HG03060 (cell line): Measurements from ENCODE around the gene RAD51B.
A peak's percentile ranks its signal among the peaks of the same experiment; 100 is the strongest.
"Not testable (repeated sequence)": the region's sequence is repeated elsewhere in the genome, so short reads cannot be mapped to it uniquely, and the experiment has no call there.

Source experiments
- ATAC-seq: cut with Tn5 transposase; IDR thresholded peaks from one replicate; pipeline ENCODE4 v1.9.1; 2021; ENCODE audit warnings: low read depth, moderate number of reproducible peaks; ENCODE audit not compliant: unreplicated experiment

RAD51B gene

DNA sequence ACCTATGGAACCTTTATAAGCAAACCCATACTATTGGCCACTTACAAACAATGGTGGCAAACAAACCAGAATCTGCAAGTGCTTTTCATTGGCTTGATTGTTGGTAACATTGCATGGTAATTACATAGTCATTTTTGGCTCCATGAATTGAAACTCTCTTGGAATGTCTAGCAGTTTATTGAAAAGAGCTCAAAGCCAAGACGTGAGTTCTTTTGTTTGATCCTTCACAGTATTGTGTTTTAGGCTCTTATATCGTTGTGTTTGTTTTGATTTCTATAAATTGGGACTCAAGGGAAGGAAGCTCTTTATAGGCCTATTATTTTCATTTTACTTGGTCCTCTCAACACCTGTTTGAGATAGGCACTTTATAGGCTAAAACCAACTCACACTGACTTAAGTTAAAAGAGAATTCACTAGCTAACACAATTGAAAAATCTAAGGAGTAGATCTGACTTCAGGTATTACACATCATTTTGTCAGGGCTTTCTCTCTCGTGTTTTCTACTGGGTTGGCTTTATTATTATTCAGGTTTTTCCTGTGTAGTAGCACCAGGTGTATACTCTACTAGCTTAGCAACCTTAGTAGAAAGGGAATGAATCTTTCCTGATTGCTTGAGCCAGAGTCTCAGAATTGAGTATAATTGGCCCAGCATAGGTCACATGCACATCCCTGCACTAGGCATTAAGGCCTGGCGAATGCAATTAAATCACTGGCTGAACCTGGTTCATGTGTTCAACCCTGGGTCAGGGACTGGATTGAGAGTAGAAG is 341.4 kb downstream of the RAD51B start:
- no peak for ATAC-seq

DNA sequence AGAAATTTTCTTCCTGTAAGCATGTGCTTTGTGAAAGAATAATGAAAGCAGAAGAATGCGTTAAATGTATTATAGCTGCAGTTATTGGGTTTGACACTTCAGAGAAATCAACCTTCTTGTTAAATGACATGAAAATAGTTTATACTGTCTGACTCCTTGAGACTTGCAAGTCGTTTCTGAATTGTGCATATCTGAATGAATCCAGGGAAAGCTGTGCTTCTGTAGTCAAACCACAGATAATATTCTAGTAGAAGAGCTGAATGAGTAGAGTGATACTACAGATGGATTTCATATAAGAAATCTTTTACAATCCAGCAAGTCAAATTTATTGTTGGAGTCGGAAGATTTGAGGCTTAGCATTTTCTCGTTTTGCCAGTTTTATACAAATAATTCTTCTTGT is 343.3 kb downstream of the RAD51B start:
- ATAC-seq, result no peak

DNA sequence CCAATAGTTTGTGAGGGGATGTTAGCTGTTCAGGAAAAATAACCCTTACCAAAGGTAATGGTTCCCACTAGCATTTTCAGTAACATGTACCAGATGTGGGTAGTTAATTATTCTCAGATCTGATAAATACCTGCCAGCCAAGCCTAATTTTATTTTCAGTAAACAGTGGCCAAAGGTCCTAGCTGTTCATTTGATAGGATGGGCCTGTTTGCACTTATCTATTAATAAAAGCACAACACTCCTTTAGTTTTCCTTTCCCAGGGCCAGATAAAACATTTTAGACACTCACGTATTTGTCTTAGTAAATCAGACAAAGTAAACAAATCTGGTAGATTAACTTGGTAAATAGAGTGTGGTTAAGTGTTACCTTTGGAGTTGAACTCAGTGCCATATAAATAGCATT is 345.1 kb downstream of the RAD51B start:
- no peak for ATAC-seq

DNA sequence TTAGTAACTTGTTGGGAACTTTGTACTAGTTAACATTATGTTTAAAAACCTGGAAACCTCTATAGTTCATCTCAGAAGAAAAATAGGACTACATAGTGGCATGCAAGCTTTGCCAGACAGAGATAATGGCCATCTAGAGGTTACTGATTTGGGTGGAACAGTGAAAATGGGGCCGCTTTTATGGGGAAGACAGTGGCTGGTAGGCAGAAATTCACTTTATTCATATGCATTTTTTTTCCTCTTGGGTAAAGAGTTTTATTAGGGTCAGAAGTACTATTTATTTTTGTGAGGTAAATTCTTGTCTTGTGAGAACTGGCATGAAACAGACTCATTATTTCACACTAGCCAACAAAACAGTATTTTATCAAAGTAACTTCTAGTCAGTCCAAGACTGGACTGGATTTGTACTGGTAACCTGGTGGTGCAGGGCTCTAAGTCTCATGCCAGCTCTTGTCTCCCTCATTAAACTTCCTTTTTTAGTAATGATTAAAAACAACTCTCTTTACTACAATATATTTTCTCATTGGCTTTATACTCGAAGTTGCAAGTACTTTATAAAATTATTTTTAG is 345.8 kb downstream of the RAD51B start:
- ATAC-seq, result no peak

DNA sequence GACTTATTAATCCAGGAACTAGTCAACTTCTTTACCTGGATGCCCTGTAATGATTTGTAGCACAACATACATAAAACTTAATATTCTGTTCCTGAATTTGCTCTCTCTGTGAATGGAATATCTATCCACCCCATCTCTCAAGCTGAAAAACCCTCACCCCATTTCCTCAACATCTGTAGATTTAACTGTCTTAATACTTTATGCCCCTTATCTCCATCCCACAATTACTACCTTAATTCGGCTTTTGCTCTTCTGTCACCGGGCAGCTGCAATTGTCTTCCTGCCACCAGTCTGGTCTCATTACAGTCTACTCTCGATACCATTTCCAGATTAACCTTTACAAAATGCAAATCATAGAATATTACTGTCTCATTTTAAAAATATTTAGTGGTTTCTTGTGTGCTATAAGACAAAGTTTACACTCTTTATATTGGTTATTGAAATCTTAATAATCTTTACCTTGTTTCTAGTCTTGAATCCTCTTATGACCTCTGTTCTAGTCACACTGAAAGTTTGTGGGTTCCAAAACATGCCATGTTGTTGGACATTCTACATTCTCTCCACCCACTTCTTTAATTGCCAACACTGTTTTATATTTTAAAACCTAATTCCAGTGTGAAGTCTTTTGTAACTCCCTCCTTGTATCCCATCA is 347.3 kb downstream of the RAD51B start:
- no peak for ATAC-seq

DNA sequence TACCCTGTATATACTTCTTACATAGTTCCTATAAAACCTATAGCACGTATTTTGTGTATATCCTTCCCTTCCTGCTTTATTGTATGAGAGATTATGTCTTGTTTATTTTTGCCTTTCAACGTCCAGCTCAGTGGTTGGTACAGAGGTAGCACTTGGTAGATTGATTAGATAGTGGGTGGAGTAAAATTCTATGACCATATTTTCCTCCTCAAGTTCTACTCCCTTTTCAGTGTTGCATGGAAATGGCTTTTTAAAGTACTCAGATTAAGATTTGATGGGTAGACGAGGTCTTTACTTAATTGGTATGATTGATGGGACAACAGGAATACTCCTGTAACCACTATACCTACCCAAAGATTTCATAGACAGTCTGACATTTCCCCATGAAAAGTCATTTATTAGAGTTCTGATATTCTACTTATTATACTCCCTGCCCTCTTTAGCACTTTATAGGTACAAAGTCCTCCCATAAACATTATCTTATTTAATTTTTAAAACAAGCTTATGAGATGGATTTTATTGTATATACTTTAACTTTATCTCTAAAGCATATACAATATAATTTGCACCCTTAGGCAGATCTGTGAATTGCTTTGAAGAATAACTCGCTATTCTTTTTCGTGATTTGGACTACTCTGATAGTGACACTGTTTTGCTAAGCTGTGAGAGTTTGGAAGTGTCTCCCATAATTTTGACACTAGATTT is 348.0 kb downstream of the RAD51B start:
- ATAC-seq, result no peak

DNA sequence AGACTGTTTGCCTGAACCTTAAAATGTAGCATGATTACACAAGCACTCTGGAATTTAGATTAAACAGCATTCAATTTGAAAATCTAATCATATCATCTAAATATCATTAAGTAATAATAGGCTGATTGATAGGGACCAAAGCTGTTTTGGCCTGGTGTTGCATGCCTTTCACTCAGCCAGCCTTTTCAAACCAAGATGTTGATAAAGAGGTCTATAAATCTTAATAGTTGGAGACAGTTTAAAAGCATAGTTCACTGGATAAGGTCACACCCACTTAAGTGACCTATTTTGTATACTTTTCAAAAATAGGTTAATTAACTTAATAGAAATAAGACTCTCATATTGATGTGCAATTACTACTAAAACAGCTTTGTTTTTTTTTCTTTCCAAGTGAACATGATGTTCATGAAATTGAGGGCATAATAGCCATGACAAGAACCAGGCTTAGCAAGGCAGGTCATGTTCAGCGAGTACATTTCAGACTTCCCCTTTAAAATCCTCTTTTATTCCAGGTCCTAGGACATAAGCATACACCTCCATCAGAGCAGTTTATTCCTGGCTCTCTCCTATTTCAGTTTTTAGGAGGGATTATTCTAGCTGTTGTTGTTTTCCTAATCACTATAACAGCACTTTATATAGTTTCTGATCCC is 349.0 kb downstream of the RAD51B start:
- no peak for ATAC-seq

DNA sequence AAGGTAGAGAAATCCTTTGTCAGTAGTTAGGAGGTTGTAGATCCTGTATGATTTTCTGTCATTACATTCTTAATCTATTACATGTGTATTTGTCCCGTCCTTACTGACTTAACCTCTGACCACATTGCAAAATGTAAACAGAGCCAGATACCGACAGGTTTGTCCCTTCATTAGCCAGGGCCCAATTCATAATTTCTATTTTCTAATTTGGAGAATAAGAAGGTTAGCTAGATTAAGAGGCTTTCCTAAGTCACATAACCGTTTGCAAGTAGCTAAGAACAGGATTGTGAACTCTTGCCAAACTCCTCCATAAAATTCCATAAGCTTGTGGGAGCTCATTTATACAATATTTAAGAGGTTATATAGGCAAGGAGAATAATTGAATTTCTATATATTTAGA is 352.6 kb downstream of the RAD51B start:
- no peak for ATAC-seq

DNA sequence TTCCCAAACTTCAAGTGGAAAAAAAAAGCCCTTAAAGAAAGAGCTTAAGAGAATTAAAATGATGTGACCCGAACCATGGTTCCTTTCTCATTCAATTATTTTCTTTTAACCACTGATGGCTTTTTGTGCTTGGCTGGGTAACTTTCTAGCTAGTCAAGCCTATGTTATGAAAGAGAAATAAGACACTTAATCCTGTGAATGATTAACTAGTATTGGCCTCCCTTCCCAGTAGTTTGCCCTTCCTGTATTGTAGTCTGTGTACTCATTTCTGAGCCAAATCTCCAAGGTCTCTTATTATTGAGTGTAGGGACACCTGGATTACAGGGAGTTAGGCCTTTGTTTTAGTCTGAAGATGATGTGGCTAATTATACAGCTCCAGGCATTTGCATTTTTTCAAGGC is 353.0 kb downstream of the RAD51B start:
- no peak for ATAC-seq

DNA sequence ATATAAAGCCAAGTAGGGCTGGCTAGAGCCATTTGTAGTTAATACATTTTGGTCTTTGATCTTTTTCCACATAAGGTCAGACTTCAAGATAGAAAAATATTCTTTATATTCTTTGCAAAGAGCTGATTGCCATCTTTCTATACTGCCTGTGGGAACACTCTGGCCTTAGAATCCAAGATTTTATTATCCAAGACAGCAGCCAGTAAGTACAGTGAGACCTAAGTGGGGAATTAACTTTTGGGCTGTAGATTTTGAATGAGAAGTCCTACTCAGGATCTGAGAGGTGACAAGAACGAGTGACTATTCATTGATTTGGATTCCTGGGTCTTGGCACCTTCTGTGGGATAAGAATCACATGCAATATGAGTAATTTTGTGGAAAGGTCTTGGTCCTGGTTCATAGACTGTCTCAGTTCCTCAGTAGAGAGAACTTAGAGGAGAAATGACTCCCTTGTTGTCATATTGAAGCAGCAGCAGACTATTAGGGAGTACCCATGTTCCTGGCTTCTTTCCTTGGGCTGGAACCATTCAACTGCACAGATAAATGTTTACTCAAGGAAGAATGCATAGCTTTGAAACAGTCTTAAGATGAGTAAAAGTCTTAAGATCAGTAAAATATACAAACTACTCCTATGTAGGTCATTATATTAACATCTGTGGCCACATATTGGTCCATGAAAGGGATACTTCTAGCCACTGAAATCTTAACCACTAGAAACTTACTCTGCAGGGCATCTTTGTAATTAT is 353.8 kb downstream of the RAD51B start:
- no peak for ATAC-seq

DNA sequence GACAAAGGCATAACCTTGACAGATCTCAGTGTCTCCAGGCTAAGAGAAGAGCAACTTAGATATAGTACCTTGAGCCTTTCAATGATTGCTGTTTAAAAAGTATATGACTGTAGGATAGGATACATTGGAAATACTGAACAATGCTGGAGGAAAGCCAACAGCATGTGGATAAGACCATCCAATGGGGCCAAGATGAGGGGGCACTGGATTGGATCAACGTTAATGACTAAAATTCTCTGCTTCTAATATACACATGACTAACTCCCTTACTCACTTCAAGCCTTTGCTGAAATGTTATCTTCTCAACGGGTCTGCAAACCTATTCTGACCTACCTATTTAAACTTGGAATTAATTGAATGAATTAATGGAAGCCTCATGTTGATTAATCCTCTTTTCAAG is 354.9 kb downstream of the RAD51B start:
- ATAC-seq, result no peak

DNA sequence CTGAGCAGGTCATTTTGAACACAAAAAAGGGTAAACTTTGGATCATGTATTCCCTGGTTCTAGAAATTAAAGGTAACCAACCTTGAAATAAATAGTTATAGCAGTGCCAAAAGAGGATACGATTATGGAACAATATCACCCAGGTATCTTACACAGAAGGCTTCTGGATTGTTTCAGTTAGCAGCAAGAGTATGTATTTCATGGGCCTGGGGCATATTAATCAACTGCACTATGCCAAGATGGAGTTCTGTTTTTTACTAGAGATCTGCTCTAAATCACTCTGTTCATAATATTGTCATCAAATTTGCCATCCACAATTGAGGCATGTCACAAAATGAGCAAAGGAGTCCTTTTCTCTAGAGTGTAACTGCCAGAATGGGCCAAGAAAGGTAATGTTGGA is 357.1 kb downstream of the RAD51B start:
- ATAC-seq, result no peak

DNA sequence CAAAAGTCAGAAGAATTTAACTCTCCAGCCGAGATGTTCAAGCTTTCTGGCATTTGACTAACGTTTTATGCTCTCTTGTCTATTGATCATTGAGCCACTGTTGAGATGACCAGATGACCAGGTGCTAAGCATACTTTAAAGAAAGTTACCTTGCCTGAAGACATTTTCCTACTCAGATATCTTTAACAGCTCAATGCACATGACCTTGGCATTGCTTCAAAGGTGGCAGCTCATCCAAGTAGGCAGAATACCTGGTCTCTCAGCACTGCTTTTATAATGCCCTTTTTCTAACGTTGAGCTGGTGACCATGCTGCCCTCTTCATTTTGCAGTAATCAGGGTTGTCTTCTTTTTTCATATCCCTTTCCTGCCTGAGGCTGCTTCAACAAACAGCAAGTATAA is 358.1 kb downstream of the RAD51B start:
- no peak for ATAC-seq

DNA sequence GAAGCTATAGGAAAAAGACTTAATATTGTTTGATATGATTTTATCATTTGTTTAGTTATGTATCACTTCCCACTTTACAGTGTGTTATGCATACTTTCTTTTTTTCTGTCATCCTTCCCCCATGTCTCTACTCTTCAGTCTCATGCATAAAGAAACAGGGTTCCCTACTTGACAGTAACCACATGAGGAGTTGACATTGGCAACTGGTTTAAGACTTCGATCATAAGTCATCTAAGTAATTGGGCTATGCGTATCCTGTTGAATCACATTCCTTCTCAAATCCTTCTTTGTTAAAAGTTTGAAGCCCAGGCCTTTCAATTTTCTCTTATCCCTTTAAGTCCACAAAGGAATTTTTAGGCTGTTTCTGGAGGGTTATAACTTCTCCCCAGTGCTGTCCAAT is 358.7 kb downstream of the RAD51B start:
- no peak for ATAC-seq

DNA sequence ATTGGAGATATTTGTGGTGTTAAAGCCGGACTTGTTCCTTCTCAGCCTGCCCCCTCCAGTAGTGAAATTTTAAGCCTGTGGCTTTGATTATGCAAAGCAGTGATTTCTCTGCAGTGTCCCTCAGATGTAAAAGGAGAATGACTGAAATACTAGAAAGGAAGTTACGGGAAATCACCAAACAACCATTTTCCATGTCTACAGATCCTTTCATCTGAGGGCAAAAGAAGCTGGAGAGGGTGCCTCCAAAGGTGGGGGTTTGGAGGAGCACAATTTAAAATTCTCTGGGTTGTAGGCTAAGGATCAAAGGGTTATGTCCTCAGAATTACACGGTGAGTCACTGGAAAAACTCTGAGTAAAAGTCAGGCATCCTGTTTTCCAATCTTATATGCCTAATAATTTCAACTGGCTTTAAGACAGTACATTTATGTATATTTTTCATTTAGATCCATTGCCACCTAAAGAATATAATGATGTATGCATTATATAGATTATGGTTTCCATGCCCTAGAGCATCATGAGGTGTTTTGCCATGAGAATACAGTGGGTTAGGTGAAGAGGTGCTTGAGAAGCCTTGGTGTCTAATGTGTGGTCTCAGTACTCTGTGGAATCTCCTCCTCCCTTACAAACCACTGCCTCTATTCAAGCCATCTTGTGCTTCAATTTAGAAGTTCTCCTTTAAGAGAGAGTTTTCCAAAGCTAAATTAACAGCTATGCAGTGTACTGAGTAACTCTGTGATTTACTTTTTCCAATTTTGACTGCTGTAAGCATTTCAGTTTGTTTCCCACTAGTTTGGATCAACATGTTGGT is 362.1 kb downstream of the RAD51B start:
- no peak for ATAC-seq

DNA sequence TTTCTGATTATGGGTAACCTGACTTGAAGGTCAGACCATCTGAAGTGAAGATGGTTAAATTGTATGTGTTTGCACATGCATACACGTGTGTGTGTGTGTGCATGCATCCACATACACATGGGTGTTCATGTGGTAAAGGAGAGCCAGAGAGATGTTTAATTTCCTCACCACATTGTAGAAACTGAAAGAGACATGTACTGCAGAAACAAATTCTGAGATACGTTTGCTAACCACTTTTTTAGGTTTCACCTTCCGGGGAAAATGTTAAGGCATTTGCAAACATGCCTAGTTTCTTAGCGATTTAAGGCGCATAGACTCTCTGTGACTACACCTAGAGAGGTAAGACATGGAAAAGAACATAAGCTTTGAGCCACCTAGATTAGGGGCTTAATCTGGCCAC is 362.9 kb downstream of the RAD51B start:
- ATAC-seq, result peak; percentile 66

DNA sequence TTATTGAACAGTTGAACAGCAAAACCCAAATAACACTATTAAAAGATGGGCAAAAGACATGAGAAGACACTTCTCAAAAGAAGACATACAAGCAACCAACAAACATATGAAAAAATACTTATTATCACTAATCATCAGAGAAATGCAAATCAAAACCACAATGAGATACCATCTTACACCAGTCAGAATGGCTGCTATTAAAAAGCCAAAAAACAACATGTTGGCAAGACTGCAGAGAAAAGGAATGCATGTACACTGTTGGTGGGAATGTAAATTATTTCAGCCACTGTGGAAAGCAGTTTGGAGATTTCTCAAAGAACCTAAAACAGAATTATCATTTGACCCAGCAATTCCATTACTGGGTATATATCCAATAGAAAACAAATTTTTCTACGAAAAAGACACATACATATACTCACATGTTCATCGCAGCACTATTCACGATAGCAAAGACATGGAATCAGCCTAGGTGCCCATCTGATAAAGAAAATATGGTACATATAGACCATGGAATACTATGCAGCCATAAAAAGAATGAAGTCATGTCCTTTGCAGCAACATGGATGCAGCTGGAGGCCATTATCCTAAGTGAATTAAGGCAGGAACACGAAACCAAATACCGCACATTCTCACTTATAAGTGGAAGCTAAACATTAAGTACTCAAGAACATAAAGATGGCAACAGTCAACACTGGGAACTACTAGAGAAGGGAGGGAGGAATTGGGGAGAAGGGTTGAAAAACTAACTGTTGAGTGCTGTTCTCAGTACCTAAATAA is 367.1 kb downstream of the RAD51B start:
- ATAC-seq, result not testable (repeated sequence)

DNA sequence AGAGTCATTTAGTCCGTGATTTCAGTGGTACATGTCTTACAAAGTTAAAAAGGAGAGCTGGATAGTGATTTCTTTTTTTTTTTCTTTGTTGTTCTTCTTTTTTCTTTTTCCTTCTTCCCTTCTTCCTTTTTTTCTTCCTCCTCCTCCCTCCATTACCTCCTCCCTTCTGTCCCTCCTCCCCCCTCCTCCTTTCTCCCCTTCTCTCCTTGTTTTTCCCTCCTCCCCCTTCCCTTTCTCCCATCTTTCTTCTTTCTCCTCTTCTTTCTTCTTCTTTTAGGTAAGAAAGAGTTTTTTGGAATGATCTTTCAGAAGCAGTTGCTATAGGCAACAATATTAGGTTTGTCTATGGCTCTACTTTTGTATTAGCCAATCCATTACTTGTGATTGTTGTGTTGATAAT is 368.6 kb downstream of the RAD51B start:
- ATAC-seq, result no peak

DNA sequence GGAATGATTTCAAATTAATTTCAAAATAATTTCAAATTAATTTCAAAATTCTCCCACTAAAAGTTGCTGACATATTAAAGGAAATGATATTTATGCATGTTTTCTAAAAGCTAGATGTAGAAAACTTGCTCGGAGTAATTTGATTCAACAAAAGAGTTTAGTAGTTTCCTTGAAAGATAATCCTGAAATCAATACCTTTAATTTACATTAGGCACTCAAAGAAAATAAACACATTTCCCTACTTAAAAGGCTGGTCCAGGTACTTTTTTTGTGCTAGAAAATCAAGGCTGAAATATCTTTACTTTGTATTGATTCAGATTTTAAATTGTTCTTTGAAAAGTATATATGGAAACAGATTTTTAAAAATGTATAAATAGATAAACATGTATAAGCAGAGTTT is 370.5 kb downstream of the RAD51B start:
- ATAC-seq, result no peak
